ENCODE data around the gene UFL1.
"Not testable (repeated sequence)": the region's sequence is repeated elsewhere in the genome, so short reads cannot be mapped to it uniquely, and the experiment has no call there.

Gene UFL1

DNA sequence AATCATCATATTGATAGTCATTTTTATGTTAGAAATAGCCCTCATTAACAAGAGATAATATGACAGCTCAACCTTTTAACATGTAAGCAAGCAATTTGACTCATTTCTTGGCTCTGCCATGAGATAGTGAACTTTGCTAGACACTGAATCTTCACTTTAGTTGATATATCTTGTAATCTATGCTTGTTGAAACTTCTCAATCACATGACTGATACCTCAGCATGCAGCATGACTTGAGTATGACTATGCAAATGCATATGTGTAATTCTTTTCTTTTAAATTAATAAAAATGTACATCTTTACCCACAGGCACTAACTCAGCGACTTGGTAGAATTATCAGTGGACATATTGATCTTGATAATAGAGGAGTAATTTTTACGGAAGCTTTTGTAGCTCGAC is 6.6 kb downstream of the UFL1 start:
- Histone ChIP-seq H3K4me1 (ENCODE audit: control insufficient read depth, insufficient read depth, low read length) (no peaks in the 10 kb centered on the region), H3K36me3 (ENCODE audit: control insufficient read depth, insufficient read depth, low read length) (peaks cover 11% of the 10 kb centered on the region), H3K9ac (ENCODE audit: low read depth, low read length) (no peak overlapping the region), H3K27me3 (ENCODE audit: control insufficient read depth, insufficient read depth, low read length) (no peaks in the 10 kb centered on the region), H3K9me3 (ENCODE audit: control insufficient read depth, insufficient read depth, low read length) (no peaks in the 10 kb centered on the region), H3K4me3 (ENCODE audit: low read depth, low read length) (no peak overlapping the region)

DNA sequence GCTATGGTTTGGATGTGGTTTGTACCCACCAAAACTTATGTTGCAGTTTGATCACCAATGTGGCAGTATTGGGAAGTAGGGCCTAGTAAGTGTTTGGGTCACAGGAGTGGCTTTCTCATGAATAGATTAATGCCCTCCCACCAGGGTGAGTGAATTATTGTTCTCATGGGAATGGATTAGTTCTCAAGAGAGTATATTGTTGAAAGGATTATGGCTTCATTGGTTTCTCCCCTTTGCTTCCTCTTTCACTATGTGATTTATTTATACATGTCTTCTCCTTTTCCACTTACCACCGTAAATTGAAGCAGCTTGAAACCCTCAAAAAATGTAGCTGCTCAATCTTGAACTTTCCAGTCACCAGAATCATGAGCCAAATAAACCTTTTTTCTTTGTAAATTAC is 10.8 kb downstream of the UFL1 start:
- Histone ChIP-seq H3K9me3 (ENCODE audit: control insufficient read depth, insufficient read depth, low read length) (no peaks in the 10 kb centered on the region), H3K36me3 (ENCODE audit: control insufficient read depth, insufficient read depth, low read length) (peaks cover 11% of the 10 kb centered on the region), H3K27me3 (ENCODE audit: control insufficient read depth, insufficient read depth, low read length) (no peaks in the 10 kb centered on the region), H3K4me3 (ENCODE audit: low read depth, low read length) (no peak overlapping the region), H3K9ac (ENCODE audit: low read depth, low read length) (no peak overlapping the region), H3K4me1 (ENCODE audit: control insufficient read depth, insufficient read depth, low read length) (no peaks in the 10 kb centered on the region)

- Histone ChIP-seq H3K27me3 (ENCODE audit: control insufficient read depth, insufficient read depth, low read length) (no peaks in the 10 kb centered on the region), H3K9me3 (ENCODE audit: control insufficient read depth, insufficient read depth, low read length) (no peaks in the 10 kb centered on the region), H3K4me3 (ENCODE audit: low read depth, low read length) (no peak overlapping the region), H3K4me1 (ENCODE audit: control insufficient read depth, insufficient read depth, low read length) (no peaks in the 10 kb centered on the region), H3K36me3 (ENCODE audit: control insufficient read depth, insufficient read depth, low read length) (no peaks in the 10 kb centered on the region), H3K9ac (ENCODE audit: low read depth, low read length) (no peak overlapping the region)
Measured at GRCh38 chr6:96537726-96538125, 16.1 kb downstream of the UFL1 start.

DNA sequence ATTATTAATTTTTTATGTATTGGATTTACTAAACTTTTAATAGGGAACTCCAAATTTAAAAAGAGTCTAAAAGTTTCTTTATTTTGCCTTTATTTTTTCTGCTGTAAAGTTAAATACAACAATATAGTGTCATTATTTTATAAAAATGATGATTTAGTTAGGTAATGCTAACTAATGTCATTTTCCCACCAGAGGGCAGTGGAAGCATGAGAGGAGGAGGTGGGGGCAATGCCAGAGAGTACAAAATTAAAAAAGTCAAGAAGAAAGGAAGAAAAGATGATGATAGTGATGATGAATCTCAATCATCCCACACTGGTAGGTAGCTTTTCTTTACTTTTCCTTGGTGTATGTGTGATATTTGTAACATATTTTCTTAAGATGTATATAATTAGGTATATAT is 21.1 kb downstream of the UFL1 start:
- Histone ChIP-seq H3K9me3 (ENCODE audit: control insufficient read depth, insufficient read depth, low read length) (no peaks in the 10 kb centered on the region), H3K4me1 (ENCODE audit: control insufficient read depth, insufficient read depth, low read length) (no peaks in the 10 kb centered on the region), H3K36me3 (ENCODE audit: control insufficient read depth, insufficient read depth, low read length) (peaks cover 3% of the 10 kb centered on the region), H3K4me3 (ENCODE audit: low read depth, low read length) (no peak overlapping the region), H3K9ac (ENCODE audit: low read depth, low read length) (no peak overlapping the region), H3K27me3 (ENCODE audit: control insufficient read depth, insufficient read depth, low read length) (no peaks in the 10 kb centered on the region)

DNA sequence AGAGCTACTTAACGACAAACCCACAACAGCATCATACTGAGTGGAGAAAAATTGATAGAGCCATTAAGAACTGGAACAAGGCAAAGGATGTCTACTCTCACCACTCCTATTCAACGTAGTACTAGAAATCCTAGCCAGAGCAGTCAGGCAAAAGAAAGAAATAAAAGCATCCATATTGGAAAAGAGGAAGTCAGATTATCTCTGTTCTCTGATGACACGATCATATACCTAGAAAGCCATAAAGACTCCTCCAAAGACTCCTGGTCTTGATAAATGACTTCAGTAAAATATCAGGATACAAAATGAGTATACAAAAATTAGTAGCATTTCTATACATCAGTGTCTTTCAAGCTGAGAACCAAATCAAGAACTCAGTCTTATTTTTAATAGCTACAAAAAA is 24.3 kb downstream of the UFL1 start:
- no peaks in the 10 kb centered on the region for H3K27me3 ChIP-seq (ENCODE audit: control insufficient read depth, insufficient read depth, low read length)
- H3K4me3 ChIP-seq (ENCODE audit: low read depth, low read length): no peak overlapping the region

GRCh38 chr6:96547654-96548053 is 26.0 kb downstream of the UFL1 start:
- H3K36me3 ChIP-seq (ENCODE audit: control insufficient read depth, insufficient read depth, low read length): peaks cover 6% of the 10 kb centered on the region
- H3K9me3 ChIP-seq (ENCODE audit: control insufficient read depth, insufficient read depth, low read length): no peaks in the 10 kb centered on the region

More for the DNA sequence above, 24.3 kb downstream of the UFL1 start:
- H3K9me3 ChIP-seq (ENCODE audit: control insufficient read depth, insufficient read depth, low read length): no peaks in the 10 kb centered on the region
- peaks cover 4% of the 10 kb centered on the region for H3K36me3 ChIP-seq (ENCODE audit: control insufficient read depth, insufficient read depth, low read length)
- H3K9ac ChIP-seq (ENCODE audit: low read depth, low read length): no peak overlapping the region
- no peaks in the 10 kb centered on the region for H3K4me1 ChIP-seq (ENCODE audit: control insufficient read depth, insufficient read depth, low read length)

GRCh38 chr6:96554558-96554957 is 33.0 kb downstream of the UFL1 start:
- H3K36me3 ChIP-seq (ENCODE audit: control insufficient read depth, insufficient read depth, low read length): peaks cover 11% of the 10 kb centered on the region
- no peak overlapping the region for H3K9ac ChIP-seq (ENCODE audit: low read depth, low read length)
- H3K4me3 ChIP-seq (ENCODE audit: low read depth, low read length): no peak overlapping the region
- H3K9me3 ChIP-seq (ENCODE audit: control insufficient read depth, insufficient read depth, low read length): no peaks in the 10 kb centered on the region
- H3K4me1 ChIP-seq (ENCODE audit: control insufficient read depth, insufficient read depth, low read length): no peaks in the 10 kb centered on the region
- no peaks in the 10 kb centered on the region for H3K27me3 ChIP-seq (ENCODE audit: control insufficient read depth, insufficient read depth, low read length)

More at GRCh38 chr6:96547654-96548053, 26.0 kb downstream of the UFL1 start:
- no peak overlapping the region for H3K4me3 ChIP-seq (ENCODE audit: low read depth, low read length)
- no peaks in the 10 kb centered on the region for H3K4me1 ChIP-seq (ENCODE audit: control insufficient read depth, insufficient read depth, low read length)
- H3K27me3 ChIP-seq (ENCODE audit: control insufficient read depth, insufficient read depth, low read length): no peaks in the 10 kb centered on the region
- no peak overlapping the region for H3K9ac ChIP-seq (ENCODE audit: low read depth, low read length)

- not testable (repeated sequence) for H3K36me3 ChIP-seq (ENCODE audit: control insufficient read depth, insufficient read depth, low read length); H3K4me3 ChIP-seq (ENCODE audit: low read depth, low read length); H3K27me3 ChIP-seq (ENCODE audit: control insufficient read depth, insufficient read depth, low read length); H3K4me1 ChIP-seq (ENCODE audit: control insufficient read depth, insufficient read depth, low read length); H3K9me3 ChIP-seq (ENCODE audit: control insufficient read depth, insufficient read depth, low read length); H3K9ac ChIP-seq (ENCODE audit: low read depth, low read length)
Measured at GRCh38 chr6:96559740-96560139, 38.1 kb downstream of the UFL1 start.

GRCh38 chr6:96562886-96563285 is 41.3 kb downstream of the UFL1 start, which contains the start of gene FHL5:
TSS of gene FHL5 (plus strand) at chr6:96563128. CDS start at chr6:96603614, 40,486 bp downstream.
- H3K27me3 ChIP-seq (ENCODE audit: control insufficient read depth, insufficient read depth, low read length): no peaks in the 10 kb centered on the region
- peaks cover 3% of the 10 kb centered on the region for H3K4me1 ChIP-seq (ENCODE audit: control insufficient read depth, insufficient read depth, low read length)
- H3K4me3 ChIP-seq (ENCODE audit: low read depth, low read length): no peak within 1 kb of the TSS
- H3K9ac ChIP-seq (ENCODE audit: low read depth, low read length): no peak within 1 kb of the TSS
- H3K9me3 ChIP-seq (ENCODE audit: control insufficient read depth, insufficient read depth, low read length): no peaks in the 10 kb centered on the region
- no peaks in the 10 kb centered on the region for H3K36me3 ChIP-seq (ENCODE audit: control insufficient read depth, insufficient read depth, low read length)

DNA sequence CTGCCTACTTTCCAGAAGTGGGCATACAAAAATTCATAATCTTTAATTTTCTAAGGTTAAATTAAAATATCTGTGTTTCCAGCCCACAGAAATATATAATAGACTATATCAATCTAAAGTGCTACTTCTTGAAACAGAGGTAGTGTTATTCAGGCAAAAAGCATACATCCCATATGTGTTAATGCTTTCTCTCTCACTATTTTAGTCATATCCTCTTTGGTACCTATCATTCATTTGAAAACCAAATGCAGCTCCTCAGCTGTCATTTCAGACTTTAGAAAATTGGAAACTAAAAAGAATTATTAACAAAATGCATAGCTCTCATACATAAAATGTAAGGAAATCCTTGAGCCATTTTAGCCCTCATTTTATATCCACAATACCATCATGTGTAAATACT is 42.2 kb downstream of the UFL1 start:
- Histone ChIP-seq H3K4me1 (ENCODE audit: control insufficient read depth, insufficient read depth, low read length) (peaks cover 10% of the 10 kb centered on the region), H3K4me3 (ENCODE audit: low read depth, low read length) (no peak overlapping the region), H3K27me3 (ENCODE audit: control insufficient read depth, insufficient read depth, low read length) (no peaks in the 10 kb centered on the region), H3K36me3 (ENCODE audit: control insufficient read depth, insufficient read depth, low read length) (no peaks in the 10 kb centered on the region), H3K9ac (ENCODE audit: low read depth, low read length) (no peak overlapping the region), H3K9me3 (ENCODE audit: control insufficient read depth, insufficient read depth, low read length) (no peaks in the 10 kb centered on the region)

GRCh38 chr6:96570053-96570452 is 48.4 kb downstream of the UFL1 start:
- peaks cover 10% of the 10 kb centered on the region for H3K4me1 ChIP-seq (ENCODE audit: control insufficient read depth, insufficient read depth, low read length)
- no peaks in the 10 kb centered on the region for H3K36me3 ChIP-seq (ENCODE audit: control insufficient read depth, insufficient read depth, low read length)
- no peaks in the 10 kb centered on the region for H3K27me3 ChIP-seq (ENCODE audit: control insufficient read depth, insufficient read depth, low read length)
- no peak overlapping the region for H3K9ac ChIP-seq (ENCODE audit: low read depth, low read length)
- H3K9me3 ChIP-seq (ENCODE audit: control insufficient read depth, insufficient read depth, low read length): no peaks in the 10 kb centered on the region
- H3K4me3 ChIP-seq (ENCODE audit: low read depth, low read length): no peak overlapping the region

- Histone ChIP-seq H3K36me3 (ENCODE audit: control insufficient read depth, insufficient read depth, low read length) (no peaks in the 10 kb centered on the region), H3K9me3 (ENCODE audit: control insufficient read depth, insufficient read depth, low read length) (no peaks in the 10 kb centered on the region)
Measured at GRCh38 chr6:96571551-96571950, 49.9 kb downstream of the UFL1 start.

DNA sequence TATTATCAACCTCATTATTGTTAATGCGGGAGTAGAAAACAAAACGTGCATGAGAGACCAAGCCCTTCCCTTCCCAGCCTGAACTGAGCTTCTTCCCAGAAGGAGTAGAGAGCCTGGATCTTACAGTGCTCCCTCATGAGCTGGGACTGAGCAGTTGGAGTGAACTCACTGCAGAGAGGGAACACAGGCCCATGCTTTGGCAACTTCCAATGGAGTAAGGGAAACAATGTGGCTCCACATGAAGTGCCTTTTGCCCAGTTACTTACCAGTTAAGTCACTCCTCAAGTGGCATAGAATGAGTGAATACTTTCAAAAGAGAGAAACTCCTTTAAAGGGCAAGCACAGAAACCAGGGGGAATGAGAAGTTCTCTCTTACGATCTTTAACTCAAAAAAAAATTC is 53.8 kb downstream of the UFL1 start:
- Histone ChIP-seq H3K4me3 (ENCODE audit: low read depth, low read length) (no peak overlapping the region), H3K27me3 (ENCODE audit: control insufficient read depth, insufficient read depth, low read length) (no peaks in the 10 kb centered on the region), H3K36me3 (ENCODE audit: control insufficient read depth, insufficient read depth, low read length) (no peaks in the 10 kb centered on the region), H3K9me3 (ENCODE audit: control insufficient read depth, insufficient read depth, low read length) (no peaks in the 10 kb centered on the region), H3K4me1 (ENCODE audit: control insufficient read depth, insufficient read depth, low read length) (no peaks in the 10 kb centered on the region), H3K9ac (ENCODE audit: low read depth, low read length) (no peak overlapping the region)

More at GRCh38 chr6:96571551-96571950, 49.9 kb downstream of the UFL1 start:
- Histone ChIP-seq H3K4me3 (ENCODE audit: low read depth, low read length) (no peak overlapping the region), H3K4me1 (ENCODE audit: control insufficient read depth, insufficient read depth, low read length) (peaks cover 10% of the 10 kb centered on the region), H3K27me3 (ENCODE audit: control insufficient read depth, insufficient read depth, low read length) (no peaks in the 10 kb centered on the region), H3K9ac (ENCODE audit: low read depth, low read length) (no peak overlapping the region)

All from iPS-15b (cell line).